SW 1271 (cell line): ENCODE measurements around the gene MAPK1IP1L.

Experiments used
- DNase-seq, 2 experiments: peaks; one replicate each; lab custom pipeline; 2025; lab: John Stamatoyannopoulos, UW

MAPK1IP1L gene

DNA sequence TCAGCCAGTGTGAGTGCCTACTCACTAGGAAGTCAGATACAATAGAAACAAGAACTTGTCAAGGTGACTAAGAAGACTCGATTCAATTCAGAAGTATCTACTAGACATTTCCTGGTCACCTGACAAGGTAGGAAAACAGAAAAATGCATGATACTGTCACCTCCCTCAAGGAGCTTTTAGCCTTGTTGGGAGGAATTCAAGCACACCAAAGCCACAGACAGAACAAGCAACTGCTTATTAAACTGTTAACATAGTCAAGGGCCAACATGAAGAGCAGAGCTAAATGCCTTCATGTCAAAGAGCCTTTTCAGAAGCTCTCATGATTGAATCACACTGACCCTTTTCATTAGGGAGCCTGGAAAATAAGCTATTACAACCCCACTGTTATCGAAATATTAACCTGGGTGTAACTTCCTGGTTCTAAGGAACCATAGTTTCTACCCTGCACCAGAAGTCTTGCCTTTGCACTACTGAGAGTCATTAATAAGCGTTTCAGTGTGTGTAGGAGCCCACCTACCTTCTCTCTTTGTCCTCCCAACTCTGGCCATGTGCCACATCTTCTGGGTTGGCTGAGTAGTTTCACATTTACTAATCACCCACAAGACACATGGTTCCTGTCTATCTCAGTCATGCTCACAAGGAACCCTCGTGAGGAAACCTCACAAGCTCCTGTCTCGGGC is 46.6 kb downstream of the MAPK1IP1L start:
- no peak for DNase-seq

DNA sequence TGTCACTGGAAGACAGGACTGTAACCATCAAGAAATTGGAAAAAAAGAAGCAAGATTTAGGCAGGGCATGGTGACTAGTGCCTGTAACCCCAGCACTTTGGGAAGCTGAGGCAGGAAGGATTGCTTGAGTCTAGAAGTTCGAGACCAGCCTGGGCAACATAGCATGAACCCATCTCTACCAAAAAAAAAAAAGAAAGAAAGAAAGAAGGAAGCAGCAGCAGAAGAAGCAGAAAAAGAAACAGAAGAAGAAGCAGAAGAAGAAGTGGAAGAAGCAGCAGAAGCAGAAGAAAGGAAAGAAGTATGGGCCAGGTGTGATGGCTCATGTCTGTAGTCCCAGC is 47.1 kb downstream of the MAPK1IP1L start:
- no peak for DNase-seq

DNA sequence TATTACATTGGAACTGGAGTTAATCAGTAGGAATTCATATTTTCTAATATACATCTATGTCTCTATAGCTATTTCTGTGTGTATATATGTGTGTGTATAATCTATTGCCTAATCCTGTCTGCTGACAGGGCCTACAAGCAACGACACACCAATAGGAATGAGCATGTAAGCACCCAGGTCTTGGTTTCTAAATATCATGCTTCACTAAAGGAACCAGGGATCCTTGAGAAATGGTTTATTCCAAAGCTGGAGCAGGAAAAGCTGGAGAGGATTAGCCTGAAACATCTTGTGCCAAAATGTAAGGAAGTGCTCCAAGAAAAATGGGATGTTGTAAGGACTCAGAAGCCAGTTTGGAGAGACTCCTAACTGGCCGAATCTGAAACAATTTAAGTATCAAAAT is 48.3 kb downstream of the MAPK1IP1L start:
- no peak for DNase-seq

DNA sequence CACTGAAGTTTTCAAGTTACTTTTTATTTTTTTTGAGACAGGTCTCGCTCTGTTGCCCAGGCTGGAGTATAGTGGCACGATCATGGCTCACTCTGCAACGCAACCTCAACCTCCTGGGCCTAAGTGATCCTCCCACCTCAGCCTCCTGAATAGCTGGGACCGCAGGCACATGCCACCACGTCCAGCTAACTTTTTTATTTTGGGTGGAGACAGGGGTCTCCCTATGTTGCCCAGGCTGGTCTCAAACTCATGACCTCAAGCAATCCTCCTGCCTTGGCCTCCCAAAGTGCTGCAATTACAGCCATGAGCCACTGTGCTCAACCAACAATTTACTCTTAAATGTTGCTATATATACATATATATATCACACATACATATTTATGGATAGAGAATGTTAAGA is 50.3 kb downstream of the MAPK1IP1L start:
- DNase-seq, result no peak

DNA sequence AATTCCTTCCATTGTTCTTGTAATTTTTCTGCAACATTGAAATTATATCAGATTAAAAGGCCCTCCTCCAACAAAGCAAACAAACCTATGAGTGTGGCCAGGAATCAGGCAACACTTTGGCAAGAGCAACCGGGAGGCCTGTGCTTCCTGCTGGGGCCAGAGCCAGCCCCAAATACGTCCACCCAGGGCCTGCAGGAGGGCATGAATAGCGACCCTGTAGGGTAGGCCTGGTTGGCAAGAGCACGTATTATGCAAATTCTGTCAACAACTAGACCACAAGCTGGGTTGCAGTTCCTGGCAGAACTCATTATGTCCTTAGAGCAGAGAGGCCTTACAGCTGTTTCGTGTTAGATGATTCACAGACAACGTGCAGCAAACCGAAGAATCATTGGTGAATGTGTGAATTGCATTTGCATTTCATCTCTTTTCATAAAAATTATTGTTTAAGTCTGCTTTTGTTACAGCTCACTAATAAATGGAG is 50.7 kb downstream of the MAPK1IP1L start:
- no peak for DNase-seq

DNA sequence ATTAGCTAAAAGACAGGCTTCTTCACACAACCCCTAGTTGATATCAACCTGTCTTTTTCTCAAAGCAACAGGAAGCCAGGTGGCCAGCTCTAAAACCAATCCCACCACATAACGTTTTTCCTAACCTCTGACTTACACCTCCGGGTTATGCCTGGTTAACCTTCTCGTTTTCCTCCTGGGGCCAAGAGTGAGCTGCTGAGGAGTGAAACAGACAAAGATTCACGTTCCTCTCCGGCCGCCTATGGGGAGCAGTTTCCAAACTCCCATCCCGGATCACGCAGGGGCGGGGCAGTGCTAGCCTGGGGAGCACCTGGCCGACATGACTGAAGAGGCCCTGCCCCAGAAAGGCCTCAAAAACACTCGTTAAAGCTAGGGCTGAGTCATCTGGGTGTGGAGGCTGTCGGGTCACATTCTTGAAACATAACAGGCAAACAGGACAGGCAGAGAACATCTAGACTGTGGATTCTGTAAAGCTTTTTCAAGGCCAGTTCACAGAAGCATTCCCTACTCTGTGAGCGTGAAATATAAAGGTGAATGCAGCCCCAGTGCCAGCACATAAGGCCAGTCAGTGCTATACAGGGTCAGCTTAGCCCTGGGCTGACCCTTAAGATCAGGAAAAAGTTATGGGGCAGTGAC is 51.7 kb downstream of the MAPK1IP1L start:
- peak; percentile 24 to 69 for DNase-seq

DNA sequence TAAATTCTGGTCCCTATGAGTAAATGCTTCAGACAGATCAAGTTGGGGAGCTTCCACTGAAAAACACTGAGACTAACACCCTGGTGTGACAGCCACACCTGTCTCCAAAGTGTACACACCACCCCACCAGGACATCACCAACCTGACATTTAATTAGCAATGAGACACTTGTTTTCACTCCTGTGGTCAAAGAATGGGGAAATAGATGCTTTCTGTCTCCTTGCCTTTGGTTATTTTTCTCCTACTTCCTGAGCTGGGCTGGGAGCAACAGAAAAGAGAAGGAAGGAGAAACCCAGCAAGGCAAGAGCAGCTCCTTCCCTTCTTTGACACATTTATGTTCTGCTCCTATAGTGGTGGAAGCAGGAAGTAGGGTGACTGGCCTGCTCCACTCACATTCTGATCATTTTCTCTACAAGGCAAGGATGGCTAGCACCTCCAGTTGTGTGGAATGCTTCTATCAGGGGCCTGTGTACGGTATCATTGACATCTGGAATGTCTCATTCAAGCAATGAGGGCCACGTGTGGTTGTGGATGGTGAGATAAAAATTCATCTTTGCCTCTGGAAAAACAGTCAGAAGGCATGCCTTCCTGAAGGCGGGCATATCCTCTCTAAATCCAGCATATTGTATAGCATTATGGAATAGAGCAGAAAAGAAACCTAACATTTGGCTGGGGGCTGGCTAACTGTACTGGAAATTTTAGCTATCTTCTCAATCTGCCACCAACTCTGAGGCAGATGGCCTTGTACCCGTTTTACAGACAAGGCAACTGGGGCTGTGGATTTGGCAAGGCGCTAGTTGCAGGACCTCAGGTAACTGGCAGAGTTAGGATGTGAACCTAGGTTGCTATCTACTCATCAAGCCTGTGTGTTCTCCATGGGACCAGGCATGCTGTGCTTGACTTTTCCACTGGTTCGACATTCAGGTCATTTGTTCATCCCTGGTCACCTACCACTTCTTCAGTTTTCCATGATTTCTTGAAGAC is 52.8 kb downstream of the MAPK1IP1L start:
- DNase-seq, result no peak

DNA sequence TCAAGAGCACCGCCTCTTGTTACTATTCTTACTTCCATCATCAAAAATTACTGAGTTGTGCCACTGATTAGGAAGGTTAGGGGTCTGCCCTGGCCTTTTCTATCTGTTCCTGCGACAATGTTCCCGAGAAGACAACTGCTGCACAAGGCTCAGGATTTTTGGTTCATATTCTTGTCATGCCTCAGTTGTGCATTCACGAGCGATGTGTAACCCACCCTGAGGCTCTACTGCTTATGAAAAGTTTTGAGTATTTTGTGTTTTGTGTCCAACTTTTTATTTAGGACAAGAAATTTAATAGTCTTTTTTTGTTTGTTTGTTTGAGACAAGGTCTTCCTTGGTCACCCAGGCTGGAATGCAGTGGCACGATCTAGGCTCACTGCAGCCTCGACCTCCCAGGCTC is 54.5 kb downstream of the MAPK1IP1L start:
- DNase-seq, result no peak

DNA sequence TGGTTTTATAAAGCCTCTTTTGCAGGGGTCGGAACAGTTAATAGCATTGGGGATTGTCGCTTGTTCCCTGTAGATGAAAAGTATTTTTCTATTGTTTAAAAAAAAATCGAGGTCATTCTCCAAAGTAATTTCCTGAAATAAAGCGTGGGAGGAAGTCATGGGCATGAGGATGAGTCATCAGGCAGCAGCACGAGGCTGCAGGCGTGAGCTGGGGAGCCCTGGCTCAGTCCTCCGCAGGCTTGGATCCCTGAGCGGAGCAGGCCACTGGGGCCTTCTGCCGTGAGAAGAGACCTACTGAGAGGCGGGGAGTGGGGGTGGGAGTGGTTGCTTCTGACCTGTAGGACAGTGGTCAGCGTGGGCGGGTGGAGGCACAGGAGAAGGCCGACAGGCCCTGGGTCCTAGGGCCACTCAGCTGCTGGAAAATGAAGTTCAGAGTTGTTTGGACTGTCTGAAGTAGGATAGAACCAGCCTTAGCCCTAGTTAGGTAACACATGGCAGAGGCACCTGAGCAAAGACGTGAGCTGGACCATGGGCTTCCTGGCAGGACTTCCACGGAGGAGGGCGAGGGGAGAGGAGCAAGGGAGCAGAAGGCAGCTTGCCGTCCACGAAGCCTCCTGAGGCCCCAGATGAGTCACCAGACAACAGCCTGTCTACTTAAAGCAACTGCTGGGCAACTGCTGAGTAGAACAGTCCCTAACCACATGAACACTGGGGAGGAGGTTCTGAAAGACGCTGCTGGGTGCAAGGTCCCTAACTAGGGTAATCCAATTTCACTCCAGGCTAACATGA is 56.5 kb downstream of the MAPK1IP1L start:
- DNase-seq, result peak; percentile 50 to 55

DNA sequence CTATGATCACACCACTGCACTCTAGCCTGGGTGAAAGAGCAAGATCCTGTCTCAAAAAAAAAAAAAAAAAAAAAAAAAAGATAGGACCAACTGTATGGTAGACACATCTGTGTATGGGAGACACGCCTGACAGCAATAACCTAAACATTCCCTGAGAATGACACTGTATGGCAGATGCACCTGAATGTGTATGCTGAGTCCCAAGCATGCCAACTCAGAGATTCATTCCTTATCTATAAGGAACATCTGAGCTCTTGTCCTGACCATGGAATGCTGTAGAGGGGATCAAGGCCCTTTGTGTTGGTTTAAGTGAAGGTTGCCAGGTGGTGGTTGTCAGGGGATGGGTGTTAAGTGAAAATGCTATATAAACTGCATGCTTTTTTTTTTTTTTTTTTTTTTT is 58.4 kb downstream of the MAPK1IP1L start:
- DNase-seq, result no peak

DNA sequence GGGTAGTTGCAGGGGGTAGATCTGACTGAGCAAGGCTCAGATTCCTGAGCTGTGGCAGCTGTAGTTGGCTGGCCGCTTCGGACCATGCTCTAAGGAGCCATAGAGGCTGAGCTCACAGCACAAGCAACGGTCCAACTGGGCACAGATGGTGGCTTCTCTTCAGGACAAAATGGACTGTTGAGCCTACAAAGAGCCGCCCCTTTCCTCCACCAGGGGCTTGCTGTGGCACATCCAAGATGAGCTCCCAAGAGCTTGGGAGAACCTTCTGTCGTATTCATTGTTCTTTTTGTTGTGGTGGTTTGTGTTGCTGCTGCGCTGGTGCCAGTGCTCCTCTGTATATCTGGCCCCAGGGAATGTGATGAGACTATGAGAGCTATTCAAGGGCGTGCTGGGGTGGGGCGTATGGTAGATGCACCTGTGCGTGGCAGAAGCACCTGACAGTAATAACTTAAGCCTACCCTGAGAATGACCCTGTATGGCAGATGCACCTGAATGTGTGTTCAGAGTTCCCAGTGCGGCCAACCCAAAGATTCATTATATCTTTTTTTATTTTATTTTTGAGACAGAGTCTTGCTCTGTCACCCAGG is 59.8 kb downstream of the MAPK1IP1L start:
- no peak for DNase-seq

DNA sequence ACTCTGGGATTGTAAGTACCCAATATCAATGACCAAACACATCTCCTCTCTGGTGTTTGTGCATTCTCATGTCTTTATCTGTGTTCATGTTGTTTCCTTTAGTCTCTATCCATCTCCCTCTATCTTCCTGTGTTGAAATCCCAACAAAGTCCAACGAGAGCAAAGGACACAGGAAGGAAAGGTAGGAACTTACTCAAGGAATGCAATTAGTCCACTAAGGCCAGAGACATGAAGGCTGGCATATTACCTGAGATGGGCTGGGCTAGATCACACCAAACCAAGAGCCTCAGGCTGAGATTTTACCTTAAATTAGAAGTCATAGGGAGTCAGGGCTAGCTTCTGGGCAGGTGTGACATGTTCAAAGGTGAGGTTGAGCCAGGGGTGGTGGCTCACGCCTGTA is 63.3 kb downstream of the MAPK1IP1L start:
- DNase-seq, result no peak

DNA sequence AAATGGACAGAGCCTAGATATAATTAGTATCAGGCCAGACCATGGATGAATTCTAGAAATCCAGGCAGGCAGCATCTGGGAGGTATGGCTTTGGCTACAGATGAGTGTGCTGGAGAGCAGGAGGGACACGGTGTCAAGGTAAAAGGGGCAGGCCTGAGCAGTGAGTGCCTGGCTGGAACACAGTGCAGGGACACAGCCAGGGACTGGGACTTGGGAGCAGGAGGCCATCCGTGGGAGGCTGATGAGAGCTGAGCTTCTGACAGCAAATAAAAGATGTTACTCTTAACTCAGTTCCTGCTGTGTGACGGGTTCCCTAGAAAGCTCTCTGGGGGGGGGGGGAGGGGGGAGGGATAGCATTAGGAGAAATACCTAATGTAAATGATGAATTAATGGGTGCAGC is 64.0 kb downstream of the MAPK1IP1L start:
- no peak for DNase-seq

DNA sequence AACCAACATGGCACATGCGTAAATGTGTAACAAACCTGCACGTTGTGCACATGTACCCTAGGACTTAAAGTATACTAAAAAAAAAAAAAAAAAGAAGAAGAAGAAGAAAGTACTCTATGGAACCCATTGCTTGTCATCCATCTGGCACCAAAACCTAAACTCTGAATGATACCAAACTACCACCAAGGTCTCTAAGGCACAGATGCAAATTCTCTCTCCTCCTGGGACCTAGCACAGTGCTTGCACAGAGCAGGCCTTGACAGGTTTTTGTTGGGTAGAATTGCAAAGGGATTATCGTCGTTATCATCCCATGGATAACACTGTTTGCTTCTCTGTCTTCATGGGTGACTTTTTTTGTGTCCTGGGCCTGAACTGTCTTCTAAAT is 64.4 kb downstream of the MAPK1IP1L start:
- DNase-seq, result no peak

DNA sequence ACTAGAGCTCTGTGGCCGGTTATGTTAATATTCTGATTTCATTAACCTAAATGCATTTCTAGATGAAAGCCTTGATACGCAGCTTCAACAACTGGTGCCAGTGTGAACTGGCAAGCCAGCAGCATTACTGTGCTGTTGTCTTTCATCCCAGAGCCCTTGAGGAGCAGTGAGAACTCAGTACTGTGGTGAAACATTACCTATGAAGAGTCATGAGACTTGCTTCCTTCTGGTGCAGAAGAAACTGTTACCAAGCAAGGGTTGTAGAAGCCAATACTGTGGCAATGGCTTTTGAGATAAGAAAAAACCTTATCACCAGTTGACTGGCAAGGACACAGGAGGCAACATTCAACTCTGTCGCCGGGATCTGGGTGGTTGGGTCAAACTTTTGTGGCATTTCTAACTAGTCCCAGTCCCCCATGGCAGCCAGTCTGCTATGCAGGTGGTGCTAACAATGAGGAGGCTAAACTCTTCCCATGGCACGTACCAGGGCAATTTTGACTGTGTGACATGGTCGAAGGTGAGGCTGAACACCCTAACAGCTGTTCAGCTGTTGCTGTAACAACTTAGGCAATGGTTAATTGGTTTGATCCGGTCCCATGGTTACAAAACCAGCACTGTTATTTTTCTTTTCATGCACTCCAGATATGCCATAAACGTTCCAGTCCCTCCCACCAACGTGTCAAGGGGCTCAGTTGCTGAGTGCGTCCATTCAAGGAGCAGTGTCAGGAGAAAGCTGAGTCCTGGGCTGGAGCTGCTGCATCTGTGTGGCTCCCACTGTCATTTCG is 65.0 kb downstream of the MAPK1IP1L start:
- DNase-seq, result no peak

DNA sequence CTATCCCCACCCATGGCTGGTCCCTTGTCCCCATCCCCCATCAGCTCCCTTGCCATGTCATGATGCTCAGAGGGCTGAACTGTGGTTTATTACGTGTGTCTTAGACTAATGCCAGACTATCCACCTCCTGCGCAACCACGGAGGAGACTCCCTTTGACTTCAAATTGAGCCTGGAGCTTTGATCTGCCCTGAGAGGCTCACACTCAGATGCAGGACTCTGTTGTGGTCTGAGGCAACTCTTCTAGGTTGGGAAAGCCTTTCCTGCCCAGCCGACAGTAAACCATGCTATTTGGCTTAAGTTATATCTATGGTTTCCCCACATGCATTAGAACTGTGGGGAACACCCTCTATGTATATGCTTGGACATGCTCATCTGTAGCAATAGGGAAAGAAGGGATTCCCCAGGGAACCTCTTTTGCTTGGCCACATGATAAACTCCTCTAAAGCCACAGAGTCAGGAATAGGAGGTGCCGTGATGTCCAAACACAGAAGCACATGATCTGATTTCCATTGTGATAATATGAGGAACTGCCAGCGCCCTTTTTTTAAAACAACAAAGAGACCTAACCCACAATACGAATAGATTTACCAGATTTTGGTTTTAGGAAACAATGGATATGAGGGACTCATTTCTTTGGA is 66.5 kb downstream of the MAPK1IP1L start:
- DNase-seq, result no peak

DNA sequence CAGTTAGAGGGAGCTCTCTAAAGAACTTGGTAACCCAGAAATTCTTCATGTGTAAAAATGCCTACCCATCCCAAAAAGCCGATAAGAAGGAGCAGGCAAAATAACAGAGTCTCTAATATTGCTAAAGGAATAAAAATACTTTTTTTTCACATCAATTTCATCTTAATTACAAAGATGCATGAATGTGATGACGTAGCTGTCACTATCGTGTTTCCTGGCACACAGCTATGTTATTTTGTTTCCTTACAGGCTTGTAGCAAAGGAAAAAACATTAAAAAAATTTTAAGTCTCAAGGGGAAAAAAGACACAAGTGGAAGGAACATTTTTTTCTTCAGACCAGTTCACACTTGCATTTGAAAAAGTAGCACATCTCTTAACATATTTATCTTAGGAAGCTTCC is 67.3 kb downstream of the MAPK1IP1L start:
- DNase-seq, result no peak
